Activated CD8-positive, alpha-beta T cell treated with anti-CD3 and anti-CD28 coated beads, Interleukin-2, amount 10 ng/mL, durations not matched to agents 7 days and 5 days (primary cell): ENCODE measurements around the gene RAP1GDS1. TPM values are rescaled to one million over a fixed set of nuclear protein-coding genes. Genes with fewer than 3 reads are reported as not detected.
A peak's percentile ranks its signal among the peaks of the same experiment; 100 is the strongest.
"Not testable (repeated sequence)": the region's sequence is repeated elsewhere in the genome, so short reads cannot be mapped to it uniquely, and the experiment has no call there.

Experiments
- ATAC-seq: fragments of 150-1000 bp; cut with Tn5 transposase; one replicate; pipeline ENCODE4 v1.10.0; 2021; ENCODE audit warnings: moderate library complexity
- CTCF ChIA-PET: fragments of 350-600 bp; sonication (Branson Sonifier 250); formaldehyde crosslinking; loops from one replicate; lab custom pipeline; 2021; ENCODE audit warnings: antibody characterized with exemption; lab: Charles Lee
- POLR2A ChIA-PET: fragments of 350-600 bp; sonication (Branson Sonifier 250); formaldehyde crosslinking; loops from one replicate; lab custom pipeline; 2021; ENCODE audit warnings: antibody characterized with exemption; lab: Charles Lee
- DNase-seq: peaks from one replicate; pipeline ENCODE4 v3.0.0-alpha.2; 2020
- H3K27ac Mint-ChIP-seq: one replicate; pipeline ENCODE4 v1.8.0; 2021; ENCODE audit warnings: mild to moderate bottlenecking, mixed read lengths
- H3K27me3 Mint-ChIP-seq: one replicate; pipeline ENCODE4 v1.8.0; 2021; ENCODE audit warnings: low read depth, mixed read lengths
- H3K36me3 Mint-ChIP-seq: one replicate; pipeline ENCODE4 v1.8.0; 2021; ENCODE audit warnings: low read depth, mixed read lengths
- H3K4me1 Mint-ChIP-seq: one replicate; pipeline ENCODE4 v1.8.0; 2021; ENCODE audit warnings: low read depth, mixed read lengths
- H3K4me3 Mint-ChIP-seq: one replicate; pipeline ENCODE4 v1.8.0; 2021; ENCODE audit warnings: mild to moderate bottlenecking, mixed read lengths
- H3K9me3 Mint-ChIP-seq: one replicate; pipeline ENCODE4 v1.8.0; 2022; ENCODE audit warnings: mixed read lengths; ENCODE audit not compliant: insufficient read depth
- total RNA-seq, 2 experiments: library from RNA; stranded (reverse); gene quantifications; one replicate each; pipeline ENCODE4 v1.2.3, GENCODE V29; 2021

RAP1GDS1 gene
- total RNA-seq, 2 experiments from 2014 or later, result 64.4 to 65.5 TPM

- H3K27me3 Mint-ChIP-seq, result no peaks in the 10 kb centered on the region
- DNase-seq (no peak), ATAC-seq (no peak)
- POLR2A ChIA-PET, result no interaction called here
- H3K4me3 Mint-ChIP-seq, result no peak overlapping the region
- peaks cover 33% of the 10 kb centered on the region for H3K4me1 Mint-ChIP-seq
- H3K9me3 Mint-ChIP-seq, result no peaks in the 10 kb centered on the region
- peaks cover 36% of the 10 kb centered on the region for H3K36me3 Mint-ChIP-seq
- CTCF ChIA-PET, result interaction anchor here (2.6 kb wide), 1 partner anchor 526 kb away, joined by 17 read pairs; the partner anchor contains the start of gene METAP1
- no peak overlapping the region for H3K27ac Mint-ChIP-seq
Measured at GRCh38 chr4:98469771-98470170, 208.6 kb downstream of the RAP1GDS1 start.

- Mint-ChIP-seq H3K27me3 (no peaks in the 10 kb centered on the region), H3K9me3 (no peaks in the 10 kb centered on the region), H3K27ac (no peak overlapping the region), H3K36me3 (peaks cover 42% of the 10 kb centered on the region), H3K4me1 (peaks cover 33% of the 10 kb centered on the region), H3K4me3 (no peak overlapping the region)
- CTCF ChIA-PET, result no interaction called here
- POLR2A ChIA-PET, result no interaction called here
- ATAC-seq (no peak), DNase-seq (no peak)
Measured at GRCh38 chr4:98470366-98470765, 209.2 kb downstream of the RAP1GDS1 start.

GRCh38 chr4:98470831-98471230, 209.6 kb downstream of the RAP1GDS1 start:
- no peaks in the 10 kb centered on the region for H3K9me3 Mint-ChIP-seq
- H3K36me3 Mint-ChIP-seq, result peaks cover 44% of the 10 kb centered on the region
- H3K27ac Mint-ChIP-seq, result no peak overlapping the region
- ATAC-seq, result no peak
- no peaks in the 10 kb centered on the region for H3K27me3 Mint-ChIP-seq
- CTCF ChIA-PET, result interaction anchor here (1.3 kb wide), 1 partner anchor 187 kb away, joined by 3 read pairs; the partner anchor contains the start of gene TSPAN5
- POLR2A ChIA-PET, result interaction anchor here (1.4 kb wide), 1 partner anchor 458 kb away, joined by 4 read pairs; the partner anchor contains the start of gene EIF4E
- H3K4me3 Mint-ChIP-seq, result no peak overlapping the region
- DNase-seq, result no peak
- peaks cover 33% of the 10 kb centered on the region for H3K4me1 Mint-ChIP-seq

DNA sequence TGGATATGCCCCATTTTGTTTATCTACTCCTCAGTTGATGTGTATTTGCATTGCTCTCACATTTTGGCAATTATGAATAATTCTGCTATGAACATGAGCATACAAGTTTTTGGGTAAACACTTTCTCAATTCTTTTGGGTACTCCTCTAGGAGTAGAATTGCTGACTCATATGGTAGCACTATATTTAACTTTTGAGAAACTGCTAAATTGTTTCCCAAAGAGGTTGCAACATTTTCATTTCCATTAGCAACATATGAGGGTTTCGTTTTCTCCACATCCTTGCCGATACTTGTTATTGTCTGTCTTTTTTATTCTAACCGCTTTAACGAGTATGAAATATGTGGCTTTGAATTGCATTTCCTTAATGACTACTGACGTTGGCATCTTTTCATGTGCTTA, 211.9 kb downstream of the RAP1GDS1 start:
- H3K36me3 Mint-ChIP-seq, result peaks cover 52% of the 10 kb centered on the region
- H3K4me3 Mint-ChIP-seq, result no peak overlapping the region
- POLR2A ChIA-PET, result no interaction called here
- H3K9me3 Mint-ChIP-seq, result no peaks in the 10 kb centered on the region
- H3K27me3 Mint-ChIP-seq, result no peaks in the 10 kb centered on the region
- H3K27ac Mint-ChIP-seq, result no peak overlapping the region
- peaks cover 24% of the 10 kb centered on the region for H3K4me1 Mint-ChIP-seq
- CTCF ChIA-PET, result no interaction called here
- DNase-seq (no peak), ATAC-seq (no peak)

DNA sequence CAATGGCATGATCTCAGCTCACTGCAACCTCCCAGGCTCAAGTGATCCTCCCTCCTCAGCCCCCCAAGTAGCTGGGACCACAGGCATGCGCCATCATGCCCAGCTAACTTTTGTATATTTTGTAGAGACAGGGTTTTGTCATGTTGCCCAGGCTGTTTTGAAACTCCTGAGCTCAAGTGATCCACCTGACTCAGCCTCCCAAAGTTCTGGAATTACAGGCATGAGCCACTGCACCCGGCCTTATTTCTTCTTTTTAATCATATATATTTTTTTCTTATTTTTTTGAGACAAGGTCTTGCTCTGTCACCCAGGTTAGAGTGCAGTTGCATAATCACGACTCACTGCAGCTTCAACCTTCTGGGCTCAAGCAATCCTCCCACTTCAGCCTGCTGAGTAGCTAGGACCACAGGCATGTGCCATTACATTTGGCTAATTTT, 213.2 kb downstream of the RAP1GDS1 start:
- no peak for DNase-seq
- no peaks in the 10 kb centered on the region for H3K27me3 Mint-ChIP-seq
- H3K27ac Mint-ChIP-seq, result no peak overlapping the region
- ATAC-seq, result no peak
- CTCF ChIA-PET, result no interaction called here
- H3K9me3 Mint-ChIP-seq, result no peaks in the 10 kb centered on the region
- peaks cover 25% of the 10 kb centered on the region for H3K4me1 Mint-ChIP-seq
- peaks cover 65% of the 10 kb centered on the region for H3K36me3 Mint-ChIP-seq
- no peak overlapping the region for H3K4me3 Mint-ChIP-seq
- POLR2A ChIA-PET, result no interaction called here

DNA sequence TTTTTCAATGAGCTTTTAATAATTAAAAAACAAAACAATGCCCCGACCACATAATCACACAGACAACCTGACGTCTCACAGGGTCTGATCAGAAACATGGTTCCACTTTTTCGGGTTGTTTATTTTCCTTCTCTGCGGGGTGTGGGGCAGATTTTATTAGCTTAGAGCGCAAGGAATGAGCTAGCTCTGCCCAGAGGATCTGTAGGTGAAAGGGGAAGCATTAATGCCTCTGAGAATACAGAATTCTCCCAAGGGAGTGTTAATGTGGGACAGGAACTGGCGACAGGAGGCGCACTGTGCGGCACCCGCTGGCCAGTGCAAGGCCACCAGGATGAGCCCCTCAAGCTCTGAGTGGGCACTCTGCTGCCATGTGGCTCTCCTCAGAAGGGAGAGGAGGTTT, 215.7 kb downstream of the RAP1GDS1 start:
- Mint-ChIP-seq H3K27me3 (no peaks in the 10 kb centered on the region), H3K4me3 (no peak overlapping the region), H3K36me3 (peaks cover 50% of the 10 kb centered on the region), H3K27ac (peak overlapping the region; percentile 18), H3K9me3 (no peaks in the 10 kb centered on the region), H3K4me1 (peaks cover 12% of the 10 kb centered on the region)
- ATAC-seq (no peak), DNase-seq (no peak)
- ChIA-PET CTCF (interaction anchor here (3.7 kb wide), 1 partner anchor 9 kb away, joined by 21 read pairs; no protein-coding TSS in a partner anchor), POLR2A (interaction anchor here (1.3 kb wide), 1 partner anchor 9 kb away, joined by 4 read pairs; no protein-coding TSS in a partner anchor)

DNA sequence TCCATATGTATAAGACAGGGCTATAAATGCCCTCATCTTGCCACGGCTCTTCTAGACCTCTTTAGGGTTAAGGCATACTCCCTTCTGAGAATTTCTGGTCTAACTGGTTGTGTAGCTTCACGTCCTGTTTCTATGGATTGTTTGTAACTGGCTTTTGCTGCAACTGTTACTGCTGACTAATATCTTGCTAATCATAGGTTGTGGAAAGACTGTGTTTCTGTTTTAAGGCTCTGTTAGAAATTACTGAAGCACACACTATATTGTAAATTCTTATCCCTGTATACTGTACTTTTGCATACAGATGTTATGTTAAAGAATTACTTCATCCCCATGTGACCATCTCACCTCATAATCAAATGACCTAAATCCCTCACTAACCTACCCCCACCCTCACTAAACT, 218.4 kb downstream of the RAP1GDS1 start:
- CTCF ChIA-PET, result interaction anchor here (0.7 to 1.2 kb wide), 2 partner anchors 12 kb away, joined by 3 read pairs; no protein-coding TSS in a partner anchor
- H3K27ac Mint-ChIP-seq, H3K27me3 Mint-ChIP-seq, DNase-seq, H3K9me3 Mint-ChIP-seq, H3K4me3 Mint-ChIP-seq, POLR2A ChIA-PET, ATAC-seq: not testable (repeated sequence)
- H3K4me1 Mint-ChIP-seq, result peaks cover 22% of the 10 kb centered on the region
- H3K36me3 Mint-ChIP-seq, result peaks cover 39% of the 10 kb centered on the region

DNA sequence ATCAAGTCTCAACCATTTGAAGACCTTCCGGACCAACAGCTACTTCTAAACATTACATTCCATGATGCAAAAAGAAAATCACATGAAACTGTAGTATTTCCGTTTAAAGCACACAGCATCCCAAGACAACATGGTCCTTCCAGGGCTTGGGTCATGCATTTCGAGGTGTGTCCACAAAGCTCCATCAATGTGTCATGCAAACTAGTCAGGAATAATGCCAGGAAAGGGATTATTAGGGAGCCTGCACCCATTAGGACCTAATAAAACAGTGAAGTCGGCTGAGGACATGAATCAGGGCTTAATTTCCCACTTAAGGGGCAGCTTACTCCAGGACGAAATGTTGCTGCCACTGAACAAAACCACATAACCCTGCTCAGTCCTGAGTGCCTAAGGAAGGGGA, 219.4 kb downstream of the RAP1GDS1 start:
- Mint-ChIP-seq H3K27ac (no peak overlapping the region), H3K9me3 (no peaks in the 10 kb centered on the region), H3K27me3 (no peaks in the 10 kb centered on the region), H3K36me3 (peaks cover 36% of the 10 kb centered on the region), H3K4me3 (no peak overlapping the region), H3K4me1 (peaks cover 22% of the 10 kb centered on the region)
- POLR2A ChIA-PET, result no interaction called here
- DNase-seq (no peak), ATAC-seq (no peak)
- CTCF ChIA-PET, result interaction anchor here (3.3 kb wide), 1 partner anchor 13 kb away, joined by 13 read pairs; no protein-coding TSS in a partner anchor

GRCh38 chr4:98481167-98481566, 220.0 kb downstream of the RAP1GDS1 start:
- CTCF ChIA-PET, result interaction anchor here (3.3 kb wide), 1 partner anchor 13 kb away, joined by 13 read pairs; no protein-coding TSS in a partner anchor
- ATAC-seq (no peak), DNase-seq (no peak)
- peaks cover 38% of the 10 kb centered on the region for H3K36me3 Mint-ChIP-seq
- no peak overlapping the region for H3K27ac Mint-ChIP-seq
- POLR2A ChIA-PET, result no interaction called here
- H3K4me3 Mint-ChIP-seq, result no peak overlapping the region
- peaks cover 28% of the 10 kb centered on the region for H3K4me1 Mint-ChIP-seq
- no peaks in the 10 kb centered on the region for H3K27me3 Mint-ChIP-seq
- H3K9me3 Mint-ChIP-seq, result no peaks in the 10 kb centered on the region

DNA sequence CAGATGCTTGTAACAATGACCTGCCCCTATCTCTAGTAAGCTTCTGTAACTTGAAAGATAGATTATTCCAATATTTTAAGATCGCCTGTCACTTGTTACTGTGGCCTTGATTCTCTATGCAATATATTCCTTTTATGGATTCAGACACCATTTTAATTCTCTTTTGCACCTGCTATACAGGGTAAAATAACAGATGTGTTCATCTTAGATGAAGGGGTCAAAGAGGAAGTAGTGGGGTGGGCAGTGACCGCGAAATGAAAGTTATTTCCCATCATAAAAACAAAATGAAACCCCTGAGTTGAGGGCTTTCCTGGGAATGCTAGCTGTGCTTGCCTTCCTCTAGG, 221.3 kb downstream of the RAP1GDS1 start:
- no peak overlapping the region for H3K27ac Mint-ChIP-seq
- H3K27me3 Mint-ChIP-seq, result no peaks in the 10 kb centered on the region
- CTCF ChIA-PET, result interaction anchor here (1.0 to 3.3 kb wide), 2 partner anchors 15 to 331 kb away, joined by 3 to 13 read pairs; no protein-coding TSS in a partner anchor
- peaks cover 34% of the 10 kb centered on the region for H3K4me1 Mint-ChIP-seq
- POLR2A ChIA-PET, result interaction anchor here (2.7 kb wide), 1 partner anchor 446 kb away, joined by 9 read pairs; the partner anchor contains the start of gene EIF4E
- no peaks in the 10 kb centered on the region for H3K9me3 Mint-ChIP-seq
- no peak for DNase-seq
- H3K36me3 Mint-ChIP-seq, result peaks cover 34% of the 10 kb centered on the region
- H3K4me3 Mint-ChIP-seq, result no peak overlapping the region
- no peak for ATAC-seq

- no peak overlapping the region for H3K4me3 Mint-ChIP-seq
- peaks cover 32% of the 10 kb centered on the region for H3K36me3 Mint-ChIP-seq
- H3K4me1 Mint-ChIP-seq, result peaks cover 34% of the 10 kb centered on the region
- peak overlapping the region; percentile 8 for H3K27ac Mint-ChIP-seq
- H3K27me3 Mint-ChIP-seq, result no peaks in the 10 kb centered on the region
- no peak for DNase-seq
- POLR2A ChIA-PET, result interaction anchor here (2.7 kb wide), 1 partner anchor 445 kb away, joined by 9 read pairs; the partner anchor contains the start of gene EIF4E
- CTCF ChIA-PET, result interaction anchor here (1.0 to 3.3 kb wide), 2 partner anchors 15 to 332 kb away, joined by 3 to 13 read pairs; no protein-coding TSS in a partner anchor
- ATAC-seq, result no peak
- no peaks in the 10 kb centered on the region for H3K9me3 Mint-ChIP-seq
Measured at GRCh38 chr4:98482847-98483806, 221.9 kb downstream of the RAP1GDS1 start.
